Mesothelial cell of epicardium (in vitro differentiated cells): ENCODE measurements around the gene SLC35F6. TPM values are rescaled to one million over a fixed set of nuclear protein-coding genes. Genes with fewer than 3 reads are reported as not detected.
"Not testable (repeated sequence)": the region's sequence is repeated elsewhere in the genome, so short reads cannot be mapped to it uniquely, and the experiment has no call there.

Experiments
- DNase-seq, 2 experiments: peaks; one replicate each; pipeline ENCODE4 v3.0.0; 2021; ENCODE audit warnings: low spot score in 2 of 2; ENCODE audit not compliant: unreplicated experiment in 2 of 2
- H3K27ac Mint-ChIP-seq: 2 replicates; pipeline ENCODE4 v1.8.0; 2021; ENCODE audit warnings: mixed read lengths
- H3K27me3 Mint-ChIP-seq: 2 replicates; pipeline ENCODE4 v1.8.0; 2021; ENCODE audit warnings: low read depth, mixed read lengths
- H3K36me3 Mint-ChIP-seq: 2 replicates; pipeline ENCODE4 v1.8.0; 2021; ENCODE audit warnings: mixed read lengths
- H3K4me1 Mint-ChIP-seq: 2 replicates; pipeline ENCODE4 v1.8.0; 2021; ENCODE audit warnings: mixed read lengths
- H3K4me3 Mint-ChIP-seq: 2 replicates; pipeline ENCODE4 v1.8.0; 2021; ENCODE audit warnings: mild to moderate bottlenecking, moderate library complexity, mixed read lengths
- H3K9me3 Mint-ChIP-seq: 2 replicates; pipeline ENCODE4 v1.8.0; 2021; ENCODE audit warnings: mixed read lengths
- CTCF ChIP-seq: fragments of 200-600 bp; sonication (generic); IDR thresholded peaks from one replicate; pipeline ENCODE4 v1.5.0; 2021; ENCODE audit warnings: antibody characterized with exemption; ENCODE audit not compliant: unreplicated experiment
- total RNA-seq: library from RNA; stranded (reverse); gene quantifications from 3 replicates; pipeline ENCODE4 v1.2.1, GENCODE V29; 2021

The SLC35F6 gene
- total RNA-seq, 1 donor from 2014 or later = 26.0 TPM

GRCh38 chr2:26745609-26746327 lies 18.3 kb upstream of the SLC35F6 start:
- DNase-seq = peak; percentile 72 to 90
- no peaks in the 10 kb centered on the region for H3K9me3 Mint-ChIP-seq
- H3K36me3 Mint-ChIP-seq = no peaks in the 10 kb centered on the region
- H3K27ac Mint-ChIP-seq = no peak overlapping the region
- TF ChIP-seq CTCF = peak; percentile 88
- H3K4me3 Mint-ChIP-seq = no peak overlapping the region
- H3K4me1 Mint-ChIP-seq = peaks cover 19% of the 10 kb centered on the region
- no peaks in the 10 kb centered on the region for H3K27me3 Mint-ChIP-seq

GRCh38 chr2:26746934-26747333 lies 17.1 kb upstream of the SLC35F6 start:
- no peak overlapping the region for H3K4me3 Mint-ChIP-seq

GRCh38 chr2:26749787-26750420 lies 14.2 kb upstream of the SLC35F6 start:
- H3K36me3 Mint-ChIP-seq, H3K4me3 Mint-ChIP-seq, DNase-seq, H3K9me3 Mint-ChIP-seq, H3K27me3 Mint-ChIP-seq: not testable (repeated sequence)
- peak overlapping the region; percentile 94 for H3K27ac Mint-ChIP-seq
- H3K4me1 Mint-ChIP-seq = peaks cover 11% of the 10 kb centered on the region

More at GRCh38 chr2:26746934-26747333, 17.1 kb upstream of the SLC35F6 start:
- Mint-ChIP-seq H3K27me3 (no peaks in the 10 kb centered on the region), H3K4me1 (peaks cover 11% of the 10 kb centered on the region), H3K9me3 (peaks cover 4% of the 10 kb centered on the region), H3K27ac (no peak overlapping the region), H3K36me3 (no peaks in the 10 kb centered on the region)
- DNase-seq = no peak
- TF ChIP-seq CTCF = no peak

DNA sequence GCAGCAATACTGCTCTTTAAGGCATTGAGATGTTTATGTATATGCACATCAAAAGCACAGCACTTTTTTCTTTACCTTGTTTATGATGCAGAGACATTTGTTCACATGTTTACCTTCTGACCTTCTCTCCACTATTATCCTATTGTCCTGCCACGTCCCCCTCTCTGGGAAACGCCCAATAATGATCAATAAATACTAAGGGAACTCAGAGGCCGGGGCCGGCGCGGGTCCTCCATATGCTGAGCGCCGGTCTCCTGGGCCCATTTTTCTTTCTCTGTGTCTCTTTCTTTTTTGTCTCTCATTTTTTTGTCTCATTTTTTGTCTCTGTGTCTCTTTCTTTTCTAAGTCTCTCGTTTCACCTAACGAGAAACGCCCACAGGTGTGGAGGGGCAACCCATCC lies 13.6 kb upstream of the SLC35F6 start:
- H3K9me3 Mint-ChIP-seq = not testable (repeated sequence)

DNA sequence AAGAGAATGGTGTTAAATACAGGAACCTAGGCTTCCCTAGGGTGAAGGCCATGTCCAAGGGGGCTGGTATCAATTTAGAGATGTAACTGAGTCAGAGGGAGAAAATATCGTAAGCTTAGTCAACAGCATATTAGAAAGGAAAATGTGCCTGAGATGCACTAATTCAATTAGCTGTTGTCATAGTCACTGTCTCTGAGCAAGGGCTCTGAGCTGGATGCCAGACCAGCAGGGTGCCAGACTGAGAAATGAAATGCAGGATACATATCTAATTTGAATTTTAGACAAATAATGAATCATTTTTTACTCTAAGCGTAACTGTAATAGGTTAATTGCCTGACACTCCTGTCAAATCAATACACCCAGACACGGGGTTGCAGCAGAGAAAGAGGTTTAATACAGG lies 11.4 kb upstream of the SLC35F6 start:
- Mint-ChIP-seq H3K4me1 (peaks cover 15% of the 10 kb centered on the region), H3K4me3 (no peak overlapping the region), H3K27me3 (no peaks in the 10 kb centered on the region), H3K9me3 (peaks cover 4% of the 10 kb centered on the region), H3K27ac (no peak overlapping the region), H3K36me3 (no peaks in the 10 kb centered on the region)
- DNase-seq = no peak
- TF ChIP-seq CTCF = no peak

More for the DNA sequence above, 13.6 kb upstream of the SLC35F6 start:
- H3K4me3 Mint-ChIP-seq, DNase-seq, H3K36me3 Mint-ChIP-seq, H3K27me3 Mint-ChIP-seq: not testable (repeated sequence)
- H3K4me1 Mint-ChIP-seq = peaks cover 11% of the 10 kb centered on the region
- peak overlapping the region; percentile 94 for H3K27ac Mint-ChIP-seq

GRCh38 chr2:26754539-26754938 lies 9.5 kb upstream of the SLC35F6 start:
- no peaks in the 10 kb centered on the region for H3K27me3 Mint-ChIP-seq
- TF ChIP-seq CTCF = no peak

More at GRCh38 chr2:26754539-26754938, 9.5 kb upstream of the SLC35F6 start:
- Mint-ChIP-seq H3K4me3 (no peak overlapping the region), H3K27ac (no peak overlapping the region), H3K36me3 (no peaks in the 10 kb centered on the region), H3K9me3 (peaks cover 4% of the 10 kb centered on the region), H3K4me1 (peaks cover 30% of the 10 kb centered on the region)
- DNase-seq = no peak
